Measurements from ENCODE around the gene UBE2B. TPM values are rescaled to one million over a fixed set of nuclear protein-coding genes. Genes with fewer than 3 reads are reported as not detected.

UBE2B gene
- total and polyA plus RNA-seq, 2 experiments from 2014 or later = 19.3 to 184 TPM

- no peak for DNase-seq (ENCODE audit: low spot score)
- Histone ChIP-seq H3K4me1 (ENCODE audit: insufficient read depth) (peaks cover 11% of the 10 kb centered on the region; the same call in 1 of the 2 replicates), H4K20me1 (replicated peaks; ENCODE audit: insufficient read depth) (no peaks in the 10 kb centered on the region), H3K79me2 (replicated peaks; ENCODE audit: insufficient read depth) (no peaks in the 10 kb centered on the region), H3K27ac (ENCODE audit: low read depth) (no peak overlapping the region), H3K4me2 (no peak overlapping the region), H3K27me3 (ENCODE audit: insufficient read depth) (no peaks in the 10 kb centered on the region), H2AFZ (no peak overlapping the region), H3K36me3 (ENCODE audit: insufficient read depth) (no peaks in the 10 kb centered on the region), H3K4me3 (no peak overlapping the region), H3K9me2 (ENCODE audit: insufficient read depth) (peaks cover 3% of the 10 kb centered on the region; the same call in 1 of the 2 replicates), H3F3A (replicated peaks; ENCODE audit: low read depth) (no peaks in the 10 kb centered on the region)
- Mint-ChIP-seq H3K27me3 (ENCODE audit: insufficient read depth, low read depth, poor library complexity) (peaks cover 7% of the 10 kb centered on the region), H3K9me3 (no peaks in the 10 kb centered on the region; the same call in 2 of the 3 replicates), H3K4me1 (peaks cover 31% of the 10 kb centered on the region), H3K36me3 (ENCODE audit: low read depth) (peaks cover 42% of the 10 kb centered on the region), H3K27ac (no peak overlapping the region; the same call in 1 of the 2 replicates), H3K4me3 (no peak overlapping the region)
- TF ChIP-seq POLR2AphosphoS5 (IDR thresholded peaks at IDR 0.05; ENCODE audit: low read depth) (no peak), CREB1 (CRISPR knock-in tag; IDR thresholded peaks at IDR 0.05; ENCODE audit: low read depth) (no peak), NANOG (IDR thresholded peaks at IDR 0.05; ENCODE audit: borderline replicate concordance) (no peak), ZNF462 (CRISPR knock-in tag; IDR thresholded peaks at IDR 0.05) (no peak)
- ATAC-seq = no peak; the same call in 2 of the 3 replicates
These were observed 68.9 kb downstream of the UBE2B start for GRCh38 chr5:134440201-134440755.

Other genes with a start within 250 kb of the UBE2B start
- gene SKP1, start 194.6 kb upstream of the UBE2B start, total RNA-seq (2014; rRNA removed; shearing (Covaris generic)) = 244 and 366 TPM in 2 replicates
- 344 and 440 TPM in 2 replicates for gene SKP1, start 194.6 kb upstream of the UBE2B start, polyA plus RNA-seq (2016; fragmentation: Nextera tagmentation; extraction: Ambion mirVana)
- gene PPP2CA, start 145.5 kb upstream of the UBE2B start, total RNA-seq (2014; rRNA removed; shearing (Covaris generic)) = 316 and 342 TPM in 2 replicates
- gene PPP2CA, start 145.5 kb upstream of the UBE2B start, polyA plus RNA-seq (2016; fragmentation: Nextera tagmentation; extraction: Ambion mirVana) = 93.4 and 131 TPM in 2 replicates
- gene CDKL3, start 4.4 kb upstream of the UBE2B start, total RNA-seq (2014; rRNA removed; shearing (Covaris generic)) = 0.35 and 0.97 TPM in 2 replicates
- 2.8 and 2.9 TPM in 2 replicates for gene CDKL3, start 4.4 kb upstream of the UBE2B start, polyA plus RNA-seq (2016; fragmentation: Nextera tagmentation; extraction: Ambion mirVana)
- 51.4 and 53.5 TPM in 2 replicates for gene CDKN2AIPNL, start 40.3 kb downstream of the UBE2B start, total RNA-seq (2014; rRNA removed; shearing (Covaris generic))
- gene CDKN2AIPNL, start 40.3 kb downstream of the UBE2B start, polyA plus RNA-seq (2016; fragmentation: Nextera tagmentation; extraction: Ambion mirVana) = 72.5 and 79.5 TPM in 2 replicates
- gene JADE2, start 154.1 kb downstream of the UBE2B start, total RNA-seq (2014; rRNA removed; shearing (Covaris generic)) = 31.9 and 40.8 TPM in 2 replicates
- 15.9 and 16.2 TPM in 2 replicates for gene JADE2, start 154.1 kb downstream of the UBE2B start, polyA plus RNA-seq (2016; fragmentation: Nextera tagmentation; extraction: Ambion mirVana)